GM18873 (cell line): ENCODE results near the gene MOCS2.

Source experiments
- ATAC-seq: cut with Tn5 transposase; IDR thresholded peaks from one replicate; pipeline ENCODE4 v1.9.1; 2021; ENCODE audit warnings: mild to moderate bottlenecking, moderate library complexity, moderate number of reproducible peaks; ENCODE audit not compliant: unreplicated experiment, low FRiP score

Gene MOCS2

GRCh38 chr5:53059281-53059680 is 50.3 kb downstream of the MOCS2 start:
- no peak for ATAC-seq

GRCh38 chr5:53055365-53055764 is 54.2 kb downstream of the MOCS2 start:
- ATAC-seq, result no peak

- no peak for ATAC-seq
These were observed 56.2 kb downstream of the MOCS2 start for GRCh38 chr5:53053364-53053763.

- no peak for ATAC-seq
These were observed 57.1 kb downstream of the MOCS2 start for GRCh38 chr5:53052499-53052898.

GRCh38 chr5:53048248-53048647 is 61.3 kb downstream of the MOCS2 start:
- no peak for ATAC-seq
